KBM-7 (cell line): ENCODE data around the gene CDK4.

Experiments
- DNase-seq: peaks from one replicate; pipeline ENCODE4 v3.0.0-alpha.2; 2015
- in situ Hi-C: fragments of 300-500 bp; cut with MboI; formaldehyde crosslinking; loops from 2 replicates; pipeline ENCODE4 v1.14.3; 2020; ENCODE audit warnings: low sequenced_read_pairs, low pct_unique_long_range_greater_than_20kb, mixed read lengths

The CDK4 gene

DNA sequence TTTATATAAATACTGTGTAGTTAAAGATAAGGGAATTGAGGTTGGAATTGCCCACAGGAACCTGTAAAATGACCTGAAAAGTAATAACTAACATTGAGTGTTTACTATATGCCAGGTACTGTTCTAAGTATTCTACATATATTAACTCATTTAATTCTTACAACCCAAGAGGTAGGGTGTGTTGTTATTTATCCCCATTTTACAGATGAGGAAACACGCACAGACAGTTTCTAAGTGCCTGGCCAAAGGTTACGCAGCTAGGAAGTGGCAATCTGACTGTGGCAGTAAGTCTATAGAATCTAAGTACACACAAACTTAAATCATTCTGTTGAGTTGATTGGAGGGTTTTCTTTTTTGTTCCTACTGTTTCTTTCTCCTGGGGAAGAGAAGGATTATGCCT is 8.3 kb downstream of the CDK4 start:
- DNase-seq, result no peak
- in situ Hi-C loops, result no loop called here

DNA sequence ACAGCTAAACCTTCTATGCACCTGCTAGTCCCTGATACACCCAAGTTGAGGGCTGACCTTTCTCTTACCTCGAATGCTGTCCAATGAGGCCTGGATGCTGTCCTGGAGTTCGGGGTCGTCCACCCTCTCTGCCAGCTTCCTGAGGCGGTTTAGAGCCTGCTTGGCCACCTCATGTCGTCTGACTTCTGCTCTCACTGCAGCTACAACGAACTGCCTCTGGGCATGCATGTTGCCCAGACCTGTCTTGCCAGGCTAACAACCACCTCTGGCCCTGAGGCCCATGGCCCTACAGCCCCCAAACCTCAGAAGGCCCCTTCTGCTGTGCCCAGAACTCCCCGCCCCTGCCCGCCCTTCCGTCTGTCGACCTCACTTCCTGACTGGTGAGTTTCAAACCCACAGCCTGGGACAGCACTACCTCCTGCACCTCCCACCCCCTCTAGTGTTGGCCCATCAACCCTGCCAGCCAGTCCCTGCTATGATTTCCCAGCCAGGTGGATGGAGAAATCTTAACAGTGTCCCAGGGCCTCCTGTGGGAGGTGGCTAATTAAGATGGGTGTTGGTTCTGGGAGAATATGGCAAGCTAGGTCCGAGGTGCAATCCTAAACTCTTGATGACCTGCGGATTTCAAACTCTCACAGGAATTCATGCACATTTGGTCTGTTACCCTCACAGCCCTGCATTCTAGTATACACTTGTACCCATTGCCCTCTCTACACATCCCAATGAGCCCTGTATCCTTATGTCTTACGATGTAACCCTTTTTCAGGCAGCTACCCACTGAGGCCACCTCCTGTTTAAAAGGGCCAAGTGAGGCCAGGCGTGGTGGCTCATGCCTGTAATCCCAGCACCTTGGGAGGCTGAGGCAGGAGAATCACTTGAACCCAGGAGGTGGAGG is 10.0 kb downstream of the CDK4 start:
- in situ Hi-C loops, result no loop called here
- DNase-seq, result peak; percentile 79

DNA sequence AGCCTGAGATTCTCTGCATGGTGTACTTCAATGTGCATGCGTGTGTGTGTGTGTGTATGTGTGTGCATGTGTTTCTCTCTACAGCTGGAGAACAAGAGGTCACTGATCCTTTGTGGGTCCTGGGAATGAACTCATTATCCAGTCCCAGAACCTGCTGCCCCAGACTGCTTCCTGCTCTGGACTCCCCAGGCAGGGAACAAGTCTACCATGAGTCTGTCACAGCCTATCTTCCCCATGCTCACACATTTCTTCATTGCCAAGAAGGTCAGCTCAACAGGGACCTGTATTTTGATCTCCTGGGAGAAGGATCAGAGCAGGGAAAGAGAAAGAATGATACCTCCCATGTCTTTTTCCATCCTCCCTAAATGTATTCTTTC is 10.7 kb downstream of the CDK4 start:
- no peak for DNase-seq
- in situ Hi-C loops, result no loop called here

DNA sequence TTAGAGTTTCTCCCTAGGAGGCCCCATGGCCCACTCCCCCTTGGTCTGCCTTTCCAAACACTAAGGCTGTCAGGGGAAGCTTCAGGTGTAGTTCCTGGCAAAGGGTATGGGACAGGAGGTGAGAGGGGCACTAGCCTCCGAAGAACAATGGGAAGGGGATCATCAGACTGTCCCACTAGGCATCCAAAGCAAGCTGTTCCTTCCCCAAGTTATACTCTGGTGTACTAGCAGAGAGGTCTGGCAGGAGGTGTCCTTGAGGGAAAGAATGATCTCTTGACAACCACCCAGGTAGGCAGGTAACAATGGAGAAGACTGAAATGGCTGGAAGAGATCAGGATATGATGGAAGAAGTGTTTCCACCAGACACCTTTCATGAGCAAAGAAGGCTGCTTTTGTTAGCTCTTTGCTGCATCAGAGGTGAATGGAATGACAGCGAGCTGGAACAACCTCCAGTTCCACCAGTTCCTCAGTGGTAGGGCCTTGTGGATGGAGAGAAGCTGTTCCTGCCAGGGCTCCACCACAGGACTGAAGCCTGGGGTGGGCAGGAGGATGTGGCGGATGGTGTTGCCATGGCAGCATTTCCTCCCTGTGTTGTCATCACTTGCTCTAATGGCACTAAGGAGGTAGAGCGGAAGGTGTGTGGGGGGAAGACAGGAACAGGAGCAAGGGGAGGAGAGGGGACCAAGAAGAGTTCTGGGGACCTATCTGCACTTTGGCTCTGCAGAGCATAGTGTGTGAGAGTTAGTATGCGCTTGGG is 11.3 kb downstream of the CDK4 start:
- peak; percentile 93 for DNase-seq
- in situ Hi-C loops, result no loop called here

DNA sequence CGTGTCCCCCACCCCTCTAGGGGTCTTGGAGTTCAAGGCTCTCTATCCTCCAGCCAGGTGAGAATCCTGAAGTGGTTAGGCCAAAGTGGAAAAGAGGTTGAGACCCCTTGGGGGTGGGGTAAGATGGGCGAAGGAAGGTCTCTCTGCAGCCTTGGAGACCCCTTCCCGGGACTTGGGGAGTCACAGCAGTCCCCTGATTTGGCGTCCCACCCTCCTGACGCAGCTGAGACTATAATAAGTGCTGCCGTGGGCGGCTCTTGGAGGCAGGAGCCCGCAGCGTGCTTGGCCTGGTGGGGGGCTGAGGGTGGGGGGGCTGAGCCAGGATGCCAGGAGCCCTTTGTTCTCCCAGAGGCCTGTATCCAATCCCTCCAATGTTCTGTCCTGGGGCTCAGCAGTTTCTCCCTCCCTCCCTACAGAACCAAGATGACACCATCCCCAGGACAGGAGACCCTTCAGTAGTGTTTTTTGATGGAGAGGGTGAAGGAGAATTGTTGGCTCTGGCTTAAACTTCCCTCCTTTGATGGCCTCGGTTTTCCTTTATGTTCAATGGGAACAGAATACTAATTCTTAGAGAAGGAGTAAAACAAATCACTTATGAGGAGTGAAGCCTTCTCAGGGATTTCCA is 12.1 kb downstream of the CDK4 start:
- in situ Hi-C loops, result no loop called here

DNA sequence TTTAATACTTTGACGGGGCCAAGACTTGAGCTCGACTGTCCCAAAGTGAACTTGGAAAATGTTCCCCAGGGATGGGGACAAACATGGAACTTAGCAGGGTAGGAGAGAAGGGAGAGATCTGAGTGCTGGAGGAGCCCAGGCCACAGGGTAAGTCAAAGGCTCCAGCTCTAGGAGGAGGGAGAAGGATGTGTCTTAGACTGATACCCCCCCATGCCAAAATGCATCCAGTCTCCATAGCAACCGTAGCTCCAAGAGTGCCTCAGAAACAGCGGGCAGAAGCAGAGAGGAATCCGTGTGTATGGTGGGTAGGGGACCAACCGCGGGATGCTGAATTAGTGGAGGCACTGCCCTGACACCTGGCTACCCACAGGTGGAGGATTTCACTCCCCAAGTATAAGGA is 12.7 kb downstream of the CDK4 start:
- in situ Hi-C loops, result no loop called here
- no peak for DNase-seq

More for the DNA sequence above, 12.1 kb downstream of the CDK4 start:
- DNase-seq, result no peak

DNA sequence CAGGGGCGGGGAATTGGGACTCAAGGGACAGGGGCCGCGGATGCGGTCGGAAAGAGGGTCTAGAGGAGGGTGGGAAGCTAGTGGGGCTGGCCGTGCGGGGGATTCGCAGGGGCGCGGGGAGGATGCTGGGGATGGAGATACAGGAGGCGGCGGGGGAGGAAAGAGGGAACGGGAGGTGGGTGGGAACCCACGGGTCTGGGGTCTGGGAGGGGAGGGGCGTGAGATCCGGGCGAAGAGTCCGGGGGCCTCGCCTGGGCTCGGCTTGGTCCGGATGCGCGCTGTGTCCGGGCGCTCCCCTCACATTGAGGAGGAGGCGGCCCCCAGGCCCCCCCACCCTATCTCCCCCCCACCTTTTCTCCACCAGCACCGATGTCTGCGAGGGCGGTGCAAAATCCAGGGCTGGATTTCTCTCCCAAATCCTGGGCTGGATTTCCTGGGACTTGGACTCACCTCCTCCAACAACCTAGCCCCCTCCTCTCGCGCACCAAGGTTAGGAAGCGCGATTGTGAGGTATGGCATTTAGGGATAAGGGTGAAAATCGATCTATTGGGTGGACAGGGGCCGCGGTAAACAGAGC is 13.4 kb downstream of the CDK4 start, which contains the start of gene AGAP2:
Gene AGAP2 (minus strand): TSS at position 82 of the 577 bp plus-strand sequence. CDS start 496 bp downstream, outside the sequence.
- in situ Hi-C loops, result no loop called here
- no peak for DNase-seq

DNA sequence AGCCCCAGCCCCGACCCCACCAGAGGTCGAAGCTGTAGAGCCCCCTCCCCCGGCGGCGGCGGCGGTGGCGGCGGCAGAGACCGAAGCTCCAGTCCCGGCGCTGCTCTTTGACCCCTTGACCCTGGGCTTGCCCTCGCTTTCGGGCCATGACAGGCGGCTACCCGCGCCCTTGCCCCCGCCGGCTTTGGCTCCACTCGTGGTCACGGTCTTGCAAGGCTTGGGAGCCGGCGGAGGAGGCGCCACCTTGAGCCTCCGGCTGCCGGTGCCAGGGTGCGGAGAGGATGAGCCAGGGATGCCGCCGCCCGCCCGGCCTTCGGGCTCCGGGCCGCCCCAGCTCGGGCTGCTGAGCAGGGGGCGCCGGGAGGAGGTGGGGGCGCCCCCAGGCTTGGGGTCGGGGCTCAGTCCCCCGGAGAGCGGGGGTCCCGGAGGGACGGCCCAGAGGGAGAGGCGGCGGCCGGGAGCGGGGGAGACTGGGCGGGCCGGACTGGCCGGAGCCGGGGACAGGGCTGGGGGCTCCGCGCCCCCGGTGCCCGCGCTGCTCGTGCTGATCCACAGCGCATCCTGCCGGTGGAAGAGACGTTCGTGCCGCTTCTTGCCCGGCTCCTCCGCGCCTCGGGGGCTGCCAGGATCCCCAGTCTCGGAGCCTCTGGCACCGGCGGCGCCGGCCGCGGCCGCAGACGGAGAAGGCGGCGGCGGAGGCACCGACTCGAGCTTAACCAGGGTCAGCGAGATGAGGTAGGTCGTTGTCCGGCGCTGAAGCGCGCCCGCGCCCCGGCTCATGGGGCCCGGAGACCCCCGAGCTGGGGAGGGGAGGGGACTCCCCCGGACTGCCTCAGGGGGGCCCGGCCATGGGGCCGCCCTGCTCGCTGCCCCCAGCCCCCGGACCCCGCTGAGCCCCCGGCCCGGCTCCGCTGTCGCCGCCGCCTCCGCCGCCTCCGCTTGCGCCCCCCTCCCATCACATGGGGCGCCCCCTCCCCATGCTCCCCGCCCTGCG is 14.3 kb downstream of the CDK4 start:
- no peak for DNase-seq
- in situ Hi-C loops, result no loop called here

DNA sequence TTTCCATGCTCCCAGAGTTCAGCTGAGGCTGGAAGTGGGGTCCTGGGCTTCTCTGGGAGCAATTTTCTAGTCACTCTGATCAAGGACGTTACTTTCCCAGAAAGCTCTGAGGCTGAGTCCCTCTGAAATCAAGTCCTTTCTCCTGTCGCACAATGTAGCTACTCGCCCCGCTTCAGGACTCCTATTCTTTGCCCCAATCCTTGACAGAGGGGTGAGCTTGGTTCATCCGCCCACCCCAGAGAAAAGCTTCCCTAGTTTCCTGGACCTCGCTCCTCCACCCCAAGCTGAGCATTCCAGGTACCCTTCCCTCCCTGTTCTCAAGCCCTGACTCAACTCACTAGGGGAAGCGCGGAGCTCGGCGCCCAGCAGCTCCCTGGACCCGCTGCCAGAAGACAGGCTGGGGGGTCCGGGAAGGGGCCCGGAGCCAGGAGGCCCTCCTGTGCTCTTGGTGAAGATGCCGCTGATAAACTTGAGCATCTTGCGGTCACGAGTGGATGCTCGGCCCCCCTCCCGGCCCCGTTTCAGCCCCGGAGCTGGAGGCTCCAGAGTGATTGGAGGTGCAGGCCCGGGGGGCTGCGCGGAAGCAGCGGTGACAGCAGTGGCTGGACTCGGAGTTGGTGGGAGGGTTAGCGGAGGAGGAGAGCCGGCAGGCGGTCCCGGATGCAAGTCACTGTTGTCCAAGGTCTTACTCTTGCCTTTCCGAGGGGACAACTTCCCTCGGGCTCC is 15.2 kb downstream of the CDK4 start:
- no peak for DNase-seq

DNA sequence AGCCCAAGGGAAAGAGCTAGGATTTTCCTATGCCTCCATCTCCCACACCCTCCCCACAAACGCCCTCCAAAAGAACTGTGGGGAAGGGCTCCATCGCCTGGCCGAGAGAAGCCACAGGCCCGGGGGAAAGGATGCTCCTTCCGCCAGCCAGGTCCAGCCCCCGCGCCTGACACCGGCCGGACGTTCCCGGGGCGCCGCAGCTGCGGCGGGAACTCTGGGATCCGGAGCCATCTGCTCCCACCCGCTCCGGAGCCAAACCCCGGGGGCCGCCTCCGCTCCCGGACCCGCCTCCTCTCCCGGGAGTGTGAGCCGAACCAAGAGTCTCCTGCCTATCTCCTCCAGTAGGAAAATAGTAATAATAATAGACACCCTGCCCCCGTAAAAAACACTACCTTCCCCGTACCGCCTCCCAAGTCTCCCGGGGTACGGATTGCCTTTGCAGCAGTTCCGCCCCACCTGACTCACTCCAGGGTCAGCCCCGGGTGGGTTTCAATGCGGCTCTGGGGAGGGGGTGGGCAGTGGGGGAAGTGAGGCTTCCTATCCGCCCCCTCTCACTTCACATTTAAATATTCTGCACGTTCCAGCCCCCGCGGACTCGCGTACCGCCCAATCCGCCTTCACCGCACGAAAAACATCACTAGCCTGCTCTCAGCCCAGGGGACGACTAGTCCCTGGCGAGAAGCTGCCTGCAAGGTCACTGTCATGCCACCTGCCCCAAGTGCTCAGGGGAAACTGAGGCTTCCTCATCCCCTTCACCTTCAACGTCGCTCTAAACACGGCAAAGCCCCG is 16.0 kb downstream of the CDK4 start:
- no peak for DNase-seq

More for the DNA sequence above, 15.2 kb downstream of the CDK4 start:
- in situ Hi-C loops, result no loop called here

DNA sequence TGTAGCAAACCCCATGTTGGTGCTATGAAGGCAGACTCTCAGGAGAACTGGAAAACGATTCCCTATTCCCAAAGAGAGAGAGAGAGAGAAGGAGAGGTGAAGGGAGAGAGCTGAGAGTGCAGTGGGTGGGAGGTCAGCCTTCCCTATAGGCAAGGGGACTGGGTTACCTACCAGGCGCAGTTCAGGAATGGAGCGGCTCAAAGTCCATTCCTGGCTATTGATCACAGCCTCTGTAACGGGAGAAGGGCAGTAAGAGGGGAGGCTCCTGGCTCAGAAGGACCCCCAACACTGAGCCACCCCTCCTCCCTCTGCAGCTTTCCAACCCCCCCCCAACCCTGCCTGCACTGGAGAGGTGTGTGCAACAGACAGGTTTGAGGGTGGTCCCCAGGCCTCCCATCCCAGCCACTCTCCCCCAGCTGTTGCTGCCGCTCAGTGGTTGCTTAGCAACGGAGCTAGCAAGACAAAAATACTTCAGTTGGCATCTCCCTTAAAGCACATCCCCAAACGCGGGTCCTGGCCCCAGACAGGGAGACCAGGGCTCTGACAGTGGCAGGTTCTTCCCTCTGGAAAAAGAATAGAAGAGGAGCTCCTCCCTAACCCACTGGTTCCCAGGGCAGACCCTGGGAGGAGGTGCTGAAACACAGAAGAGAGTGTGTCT is 16.8 kb downstream of the CDK4 start:
- in situ Hi-C loops, result no loop called here
- no peak for DNase-seq

More for the DNA sequence above, 16.0 kb downstream of the CDK4 start:
- in situ Hi-C loops, result no loop called here

DNA sequence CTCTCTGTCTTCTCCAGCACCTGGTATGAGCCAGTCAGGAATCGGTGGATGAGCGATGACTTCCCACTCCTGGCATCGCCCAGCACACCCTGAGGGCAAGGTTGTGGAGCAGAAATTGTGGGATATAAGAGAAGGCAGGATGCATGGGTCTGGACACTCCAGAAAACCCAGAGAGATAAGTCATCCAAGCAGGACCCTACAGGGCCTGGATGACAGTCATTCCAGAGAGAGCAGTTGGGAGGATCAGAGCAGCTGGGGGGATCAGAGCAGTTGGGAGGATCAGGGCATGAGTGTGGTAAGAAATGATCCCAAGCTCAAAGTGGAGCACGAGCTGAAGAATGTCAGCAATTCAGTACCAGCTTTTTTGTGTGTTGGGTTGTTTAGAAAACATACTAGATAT is 17.5 kb downstream of the CDK4 start:
- DNase-seq, result no peak
- in situ Hi-C loops, result no loop called here

DNA sequence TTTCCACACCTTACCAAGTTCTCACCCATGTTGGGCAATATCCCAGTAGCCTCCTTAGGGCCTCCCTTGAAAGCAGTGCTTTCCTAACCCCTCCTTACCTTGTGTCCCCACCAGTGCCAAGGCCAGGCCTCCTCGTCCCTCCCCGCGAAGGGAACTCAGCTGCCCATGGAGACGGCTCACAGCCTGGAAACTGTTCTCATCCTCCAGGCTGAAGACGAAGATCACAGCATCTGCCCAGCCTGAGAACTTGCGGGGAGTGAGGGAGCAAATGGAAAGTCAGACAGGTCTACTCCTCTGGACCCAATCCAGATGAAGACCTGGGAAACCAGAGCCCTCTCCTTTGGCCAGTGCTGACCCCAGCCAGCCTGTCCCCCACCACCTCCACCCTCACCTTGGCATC is 18.2 kb downstream of the CDK4 start:
- DNase-seq, result no peak
- in situ Hi-C loops, result no loop called here

DNA sequence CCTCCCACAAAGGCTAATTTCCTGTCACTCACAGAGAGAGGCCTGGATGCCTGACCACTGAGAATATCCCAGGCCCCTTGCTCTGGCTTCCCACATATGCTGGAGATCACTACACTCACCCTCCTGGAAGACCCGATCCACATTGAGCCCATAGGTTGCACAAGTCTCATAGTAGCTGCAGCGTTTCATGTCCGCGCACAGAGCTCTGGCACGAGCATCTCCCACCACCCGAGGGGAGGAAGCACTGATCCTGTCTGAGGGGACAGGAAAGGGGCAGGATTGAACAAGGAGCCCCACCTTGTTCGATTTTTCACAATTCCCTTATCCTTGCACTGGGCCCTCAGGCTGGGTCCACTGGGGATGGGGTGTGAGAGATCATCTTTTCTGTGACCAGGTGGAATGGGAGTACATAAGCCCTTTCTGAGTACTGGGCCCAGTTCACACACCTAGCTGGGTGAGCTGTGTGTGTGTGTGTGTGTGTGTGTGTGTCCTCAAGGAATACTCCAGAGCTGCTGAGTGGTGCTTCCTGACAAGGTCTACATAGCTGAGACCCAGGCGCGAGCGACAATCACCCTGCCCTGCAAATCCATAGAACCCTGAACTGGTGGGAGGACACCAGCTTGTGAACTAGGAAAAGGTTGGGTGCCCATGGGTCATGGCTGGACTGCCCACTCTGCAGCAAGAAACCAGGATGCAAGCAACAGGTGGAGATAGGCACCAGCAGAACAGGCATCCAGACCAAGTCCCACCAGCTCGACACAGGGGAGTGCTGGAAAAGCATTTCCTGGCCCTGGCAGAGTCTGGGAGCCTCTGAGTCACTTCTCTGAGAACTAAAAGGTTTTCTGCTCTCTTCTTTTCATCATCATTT is 19.1 kb downstream of the CDK4 start:
- in situ Hi-C loops, result no loop called here
- no peak for DNase-seq

DNA sequence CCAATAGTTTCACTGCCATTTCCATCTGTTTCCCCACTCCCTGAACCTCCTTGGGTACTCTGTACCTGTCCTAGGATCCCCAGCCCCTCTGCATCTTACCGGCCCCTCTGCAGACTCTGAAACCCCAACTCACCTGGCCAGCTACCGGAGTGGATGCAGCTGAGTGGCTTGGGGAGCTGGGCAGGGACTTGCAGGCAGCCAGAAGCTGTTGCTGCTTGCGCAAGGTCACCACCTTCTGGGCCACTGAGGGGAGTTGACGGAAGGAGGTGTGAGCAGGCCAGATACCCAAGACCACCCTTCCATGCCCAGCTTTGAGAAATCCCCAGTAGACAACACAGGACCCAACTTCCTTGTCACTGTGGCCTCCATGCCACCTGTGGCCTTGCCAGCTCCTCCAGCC is 19.8 kb downstream of the CDK4 start:
- no peak for DNase-seq
- in situ Hi-C loops, result no loop called here
